ENCODE results near the gene RSPO1. TPM values are rescaled to one million over a fixed set of nuclear protein-coding genes. Genes with fewer than 3 reads are reported as not detected.

The RSPO1 gene
- polyA plus RNA-seq, 2 of the 4 experiments (the other 2 are of a cell fraction): 0.12 TPM; not detected in 1

- no peak for DNase-seq (ENCODE audit: low read depth in 1 of 2, low spot score in 1 of 2)
- Histone ChIP-seq H3K27ac (no peak overlapping the region), H3K4me3 (no peak overlapping the region), H3K4me2 (no peak overlapping the region), H3K4me1 (no peaks in the 10 kb centered on the region), H3K9me3 (no peaks in the 10 kb centered on the region)
- no peak for FAIRE-seq
- ChIA-PET POLR2A (no interaction called here), CTCF (interaction anchor here (1.2 to 1.3 kb wide), 2 partner anchors 11 to 38 kb away, joined by 3 to 4 read pairs; no protein-coding TSS in a partner anchor)
- TF ChIP-seq RCOR1 (IDR thresholded peaks at IDR 0.05; ENCODE audit: low read depth, low read length) (no peak), MAZ (IDR thresholded peaks at IDR 0.05; ENCODE audit: borderline replicate concordance, low read depth, low read length) (no peak), JUN (IDR thresholded peaks at IDR 0.05) (no peak)
- ATAC-seq: no peak
Measured at GRCh38 chr1:37564892-37565291, 69.8 kb downstream of the RSPO1 start.

GRCh38 chr1:37562984-37563383 is 71.7 kb downstream of the RSPO1 start:
- no peaks in the 10 kb centered on the region for H3K4me1 ChIP-seq
- CTCF ChIA-PET: interaction anchor here (1.1 to 1.4 kb wide), 2 partner anchors 119 to 122 kb away, joined by 7 read pairs; no protein-coding TSS in a partner anchor
- ATAC-seq (no peak), DNase-seq (ENCODE audit: low read depth in 1 of 2, low spot score in 1 of 2) (no peak), FAIRE-seq (no peak)
- 88% methylated on average over 1 of the region's 1 CpG for WGBS (ENCODE audit: missing lambda C conversion rate)
- TF ChIP-seq POLR2A (IDR thresholded peaks at IDR 0.05; ENCODE audit: low read length): no peak
- TF ChIP-seq RNF2 (IDR thresholded peaks at IDR 0.05; ENCODE audit: borderline replicate concordance, low read depth): no peak
- TF ChIP-seq CEBPB (IDR thresholded peaks at IDR 0.05): no peak
- no peak for TF ChIP-seq PBX3 (IDR thresholded peaks at IDR 0.05)
- TF ChIP-seq MAZ (IDR thresholded peaks at IDR 0.05; ENCODE audit: borderline replicate concordance, low read depth, low read length): no peak
- no peak for TF ChIP-seq HES2 (IDR thresholded peaks at IDR 0.05)
- TF ChIP-seq RCOR1 (IDR thresholded peaks at IDR 0.05; ENCODE audit: low read depth, low read length): no peak
- TF ChIP-seq MAX (IDR thresholded peaks at IDR 0.05): no peak
- POLR2A ChIA-PET: no interaction called here
- H3K9me3 ChIP-seq: no peaks in the 10 kb centered on the region
- H3K27ac ChIP-seq: no peak overlapping the region
- no peak overlapping the region for H3K4me2 ChIP-seq
- H3K4me3 ChIP-seq: no peak overlapping the region

Other genes starting within 250 kb of the RSPO1 start
- 23.1 and 23.5 TPM in 2 replicates for gene ZC3H12A, start 160.3 kb downstream of the RSPO1 start, polyA plus RNA-seq (2011; rRNA removed)
- 11.6 to 16.3 TPM (median 14.7 TPM) in 3 replicates for gene ZC3H12A, start 160.3 kb downstream of the RSPO1 start, polyA plus RNA-seq (2017; fragmentation: RNase III; extraction: RNeasy Plus Mini Kit Qiagen cat#74134 plus additional on column Dnase treatment)
- gene MEAF6, start 120.1 kb downstream of the RSPO1 start, polyA plus RNA-seq (2011; rRNA removed): 45.4 and 47.2 TPM in 2 replicates
- 38.5 to 42.5 TPM (median 39.4 TPM) in 3 replicates for gene MEAF6, start 120.1 kb downstream of the RSPO1 start, polyA plus RNA-seq (2017; fragmentation: RNase III; extraction: RNeasy Plus Mini Kit Qiagen cat#74134 plus additional on column Dnase treatment)
- 7.8 and 9.0 TPM in 2 replicates for gene SNIP1, start 80.6 kb downstream of the RSPO1 start, polyA plus RNA-seq (2011; rRNA removed)
- gene SNIP1, start 80.6 kb downstream of the RSPO1 start, polyA plus RNA-seq (2017; fragmentation: RNase III; extraction: RNeasy Plus Mini Kit Qiagen cat#74134 plus additional on column Dnase treatment): 5.3 to 6.6 TPM (median 6.5 TPM) in 3 replicates
- gene DNALI1, start 78.0 kb downstream of the RSPO1 start, polyA plus RNA-seq (2011; rRNA removed): not detected in 2 replicates
- gene DNALI1, start 78.0 kb downstream of the RSPO1 start, polyA plus RNA-seq (2017; fragmentation: RNase III; extraction: RNeasy Plus Mini Kit Qiagen cat#74134 plus additional on column Dnase treatment): not detected in 3 replicates
- 50.2 and 69.2 TPM in 2 replicates for gene GNL2, start 39.0 kb downstream of the RSPO1 start, polyA plus RNA-seq (2011; rRNA removed)
- 49.8 to 58.3 TPM (median 50.1 TPM) in 3 replicates for gene GNL2, start 39.0 kb downstream of the RSPO1 start, polyA plus RNA-seq (2017; fragmentation: RNase III; extraction: RNeasy Plus Mini Kit Qiagen cat#74134 plus additional on column Dnase treatment)
- gene CDCA8, start 57.6 kb upstream of the RSPO1 start, polyA plus RNA-seq (2011; rRNA removed): 24.2 and 26.8 TPM in 2 replicates
- gene CDCA8, start 57.6 kb upstream of the RSPO1 start, polyA plus RNA-seq (2017; fragmentation: RNase III; extraction: RNeasy Plus Mini Kit Qiagen cat#74134 plus additional on column Dnase treatment): 31.4 to 37.1 TPM (median 32.1 TPM) in 3 replicates
- gene EPHA10, start 130.2 kb upstream of the RSPO1 start, polyA plus RNA-seq (2011; rRNA removed): 0.35 and 0.65 TPM in 2 replicates
- gene EPHA10, start 130.2 kb upstream of the RSPO1 start, polyA plus RNA-seq (2017; fragmentation: RNase III; extraction: RNeasy Plus Mini Kit Qiagen cat#74134 plus additional on column Dnase treatment): 0.49 to 0.59 TPM (median 0.53 TPM) in 3 replicates
- gene MANEAL, start 159.0 kb upstream of the RSPO1 start, polyA plus RNA-seq (2011; rRNA removed): 8.9 and 12.6 TPM in 2 replicates
- gene MANEAL, start 159.0 kb upstream of the RSPO1 start, polyA plus RNA-seq (2017; fragmentation: RNase III; extraction: RNeasy Plus Mini Kit Qiagen cat#74134 plus additional on column Dnase treatment): 13.8 to 15.5 TPM (median 15.5 TPM) in 3 replicates
- gene C1orf122, start 172.9 kb upstream of the RSPO1 start, polyA plus RNA-seq (2011; rRNA removed): 21.3 and 24.2 TPM in 2 replicates
- gene C1orf122, start 172.9 kb upstream of the RSPO1 start, polyA plus RNA-seq (2017; fragmentation: RNase III; extraction: RNeasy Plus Mini Kit Qiagen cat#74134 plus additional on column Dnase treatment): 26.8 to 29.6 TPM (median 29.1 TPM) in 3 replicates
- 21.0 and 21.7 TPM in 2 replicates for gene YRDC, start 173.3 kb upstream of the RSPO1 start, polyA plus RNA-seq (2011; rRNA removed)
- 12.2 to 12.8 TPM (median 12.3 TPM) in 3 replicates for gene YRDC, start 173.3 kb upstream of the RSPO1 start, polyA plus RNA-seq (2017; fragmentation: RNase III; extraction: RNeasy Plus Mini Kit Qiagen cat#74134 plus additional on column Dnase treatment)
- 6.7 and 9.5 TPM in 2 replicates for gene MTF1, start 224.7 kb upstream of the RSPO1 start, polyA plus RNA-seq (2011; rRNA removed)
- gene MTF1, start 224.7 kb upstream of the RSPO1 start, polyA plus RNA-seq (2017; fragmentation: RNase III; extraction: RNeasy Plus Mini Kit Qiagen cat#74134 plus additional on column Dnase treatment): 3.8 to 4.1 TPM (median 4.0 TPM) in 3 replicates